HepG2 (cell line): ENCODE measurements around the gene CDK18. TPM values are rescaled to one million over a fixed set of nuclear protein-coding genes. Genes with fewer than 3 reads are reported as not detected.

Source experiments
- ELF3 ChIP-seq: IDR thresholded peaks from 2 replicates; pipeline ENCODE4 v1.6.1; 2016; ENCODE audit warnings: missing genetic modification reagents, missing compliant biosample characterization
- EP300 ChIP-seq, 3 experiments: sonication (generic) in 1 of 3; formaldehyde crosslinking in 1 of 3; IDR thresholded peaks; 2 replicates each; pipeline versions ENCODE4 v1.5.1 to v1.6.1; 2011 to 2020; ENCODE audit warnings: low read depth in 2 of 3, low read length in 2 of 3, borderline replicate concordance in 1 of 3, improper control_type of control experiment in 1 of 3, mild to moderate bottlenecking in 1 of 3, missing genetic modification reagents in 1 of 3, moderate library complexity in 1 of 3
- FOXO1 ChIP-seq: sonication (generic); formaldehyde crosslinking; IDR thresholded peaks from 2 replicates; pipeline ENCODE4 v1.4.0; 2020; ENCODE audit warnings: missing genetic modification reagents
- GABPA ChIP-seq, 2 experiments: IDR thresholded peaks; 2 replicates each; pipeline ENCODE4 v1.6.1; 2011 to 2016; ENCODE audit warnings: low read depth in 2 of 2, low read length in 1 of 2, missing biosample characterization in 1 of 2, missing genetic modification characterization in 1 of 2
- IRF2 ChIP-seq: IDR thresholded peaks from 2 replicates; pipeline ENCODE4 v1.6.1; 2018; ENCODE audit warnings: missing genetic modification reagents, missing compliant biosample characterization
- MED1 ChIP-seq: sonication (generic); formaldehyde crosslinking; IDR thresholded peaks from 2 replicates; pipeline ENCODE4 v1.4.0; 2020; ENCODE audit warnings: missing genetic modification reagents
- NR2C2 ChIP-seq: sonication (generic); formaldehyde crosslinking; IDR thresholded peaks from 2 replicates; pipeline ENCODE4 v1.4.0; 2020; ENCODE audit warnings: missing genetic modification reagents, mild to moderate bottlenecking, moderate library complexity, borderline replicate concordance
- PREB ChIP-seq: sonication (generic); formaldehyde crosslinking; IDR thresholded peaks from 2 replicates; pipeline ENCODE4 v1.4.0; 2020; ENCODE audit warnings: missing genetic modification reagents
- SALL1 ChIP-seq: sonication (generic); formaldehyde crosslinking; IDR thresholded peaks from 2 replicates; pipeline ENCODE4 v1.8.0; 2022; ENCODE audit warnings: mild to moderate bottlenecking, missing genetic modification reagents
- SPEN ChIP-seq: sonication (generic); formaldehyde crosslinking; IDR thresholded peaks from 2 replicates; pipeline ENCODE4 v1.5.1; 2020; ENCODE audit warnings: low read depth, mild to moderate bottlenecking, missing genetic modification reagents
- TAF15 ChIP-seq: fragments of 200-400 bp; formaldehyde crosslinking; IDR thresholded peaks from one replicate; pipeline ENCODE4 v1.6.1; 2018; ENCODE audit warnings: mild to moderate bottlenecking, low read depth, low read length; ENCODE audit not compliant: poor library complexity, severe bottlenecking
- ZEB1 ChIP-seq: IDR thresholded peaks from 2 replicates; pipeline ENCODE4 v1.6.1; 2012; ENCODE audit warnings: mild to moderate bottlenecking, low read depth, inconsistent platforms; ENCODE audit not compliant: insufficient replicate concordance
- ZMAT3 ChIP-seq: sonication (generic); formaldehyde crosslinking; conservative IDR thresholded peaks from 2 replicates; pipeline ENCODE4 v1.7.0; 2021; ENCODE audit warnings: missing genetic modification reagents
- ZNF121 ChIP-seq: sonication (generic); formaldehyde crosslinking; IDR thresholded peaks from 2 replicates; pipeline ENCODE4 v1.5.0; 2020; ENCODE audit warnings: mild to moderate bottlenecking, missing genetic modification reagents
- ZNF143 ChIP-seq: sonication (generic); formaldehyde crosslinking; IDR thresholded peaks from 2 replicates; pipeline ENCODE4 v1.4.0; 2020; ENCODE audit warnings: missing genetic modification reagents
- ZNF292 ChIP-seq: sonication (generic); formaldehyde crosslinking; IDR thresholded peaks from 2 replicates; pipeline ENCODE4 v1.8.1; 2022; ENCODE audit warnings: mild to moderate bottlenecking, low read depth, missing genetic modification reagents, borderline replicate concordance
- ZNF431 ChIP-seq: sonication (generic); formaldehyde crosslinking; IDR thresholded peaks from 2 replicates; pipeline ENCODE4 v1.9.0; 2022; ENCODE audit warnings: missing genetic modification reagents, low read depth, mild to moderate bottlenecking, borderline replicate concordance
- ZNF709 ChIP-seq: sonication (generic); formaldehyde crosslinking; IDR thresholded peaks from 2 replicates; pipeline ENCODE4 v1.5.0; 2020; ENCODE audit warnings: mild to moderate bottlenecking, missing genetic modification reagents
- ZNF720 ChIP-seq: sonication (generic); formaldehyde crosslinking; IDR thresholded peaks from 2 replicates; pipeline ENCODE4 v1.4.0; 2020; ENCODE audit warnings: missing genetic modification reagents
- ZNF747 ChIP-seq: sonication (generic); formaldehyde crosslinking; IDR thresholded peaks from 2 replicates; pipeline ENCODE4 v1.8.1; 2023; ENCODE audit warnings: missing genetic modification reagents, mild to moderate bottlenecking, borderline replicate concordance
- ZSCAN20 ChIP-seq: sonication (generic); formaldehyde crosslinking; IDR thresholded peaks from 2 replicates; pipeline ENCODE4 v1.4.0; 2020; ENCODE audit warnings: missing genetic modification reagents, mild to moderate bottlenecking, borderline replicate concordance
- ZSCAN29 ChIP-seq: sonication (generic); formaldehyde crosslinking; conservative IDR thresholded peaks from 2 replicates; pipeline ENCODE4 v1.4.0; 2020; ENCODE audit warnings: mild to moderate bottlenecking, missing genetic modification reagents
- polyA plus RNA-seq, 8 experiments: library from polyadenylated mRNA; depleted of rRNA in 3 of 8; stranded (reverse) in 7 of 8; unstranded in 1 of 8; fragments of >200 nt; fragmentation: Illumina TruSeq in 4 of 8; extraction: Trizol in 4 of 8; gene quantifications; 2 replicates each; pipeline versions ENCODE4 v1.2.1 to v1.2.3, GENCODE V29; 2011 to 2016; ENCODE audit warnings: low read depth in 4 of 8, missing spikeins in 1 of 8, mixed read lengths in 1 of 8; ENCODE audit not compliant: insufficient read depth in 1 of 8
- total RNA-seq, 5 experiments: library from RNA; depleted of rRNA; stranded (reverse); fragments of >200 nt; fragmentation: Illumina TruSeq; extraction: Trizol; gene quantifications; 2 replicates each; pipeline ENCODE4 v1.2.3, GENCODE V29; 2016; ENCODE audit warnings: low read depth in 1 of 5
- TF ChIP-seq, protein P1 (sequence below): IDR thresholded peaks from 2 replicates; pipeline ENCODE4 v1.4.0; 2020; ENCODE audit warnings: mild to moderate bottlenecking, missing genetic modification reagents

CDK18 gene
- total and polyA plus RNA-seq, 2 of the 13 experiments (the other 11 are each of a cell fraction or from before 2014, with no cell fraction given), result 6.4 to 38.8 TPM

DNA sequence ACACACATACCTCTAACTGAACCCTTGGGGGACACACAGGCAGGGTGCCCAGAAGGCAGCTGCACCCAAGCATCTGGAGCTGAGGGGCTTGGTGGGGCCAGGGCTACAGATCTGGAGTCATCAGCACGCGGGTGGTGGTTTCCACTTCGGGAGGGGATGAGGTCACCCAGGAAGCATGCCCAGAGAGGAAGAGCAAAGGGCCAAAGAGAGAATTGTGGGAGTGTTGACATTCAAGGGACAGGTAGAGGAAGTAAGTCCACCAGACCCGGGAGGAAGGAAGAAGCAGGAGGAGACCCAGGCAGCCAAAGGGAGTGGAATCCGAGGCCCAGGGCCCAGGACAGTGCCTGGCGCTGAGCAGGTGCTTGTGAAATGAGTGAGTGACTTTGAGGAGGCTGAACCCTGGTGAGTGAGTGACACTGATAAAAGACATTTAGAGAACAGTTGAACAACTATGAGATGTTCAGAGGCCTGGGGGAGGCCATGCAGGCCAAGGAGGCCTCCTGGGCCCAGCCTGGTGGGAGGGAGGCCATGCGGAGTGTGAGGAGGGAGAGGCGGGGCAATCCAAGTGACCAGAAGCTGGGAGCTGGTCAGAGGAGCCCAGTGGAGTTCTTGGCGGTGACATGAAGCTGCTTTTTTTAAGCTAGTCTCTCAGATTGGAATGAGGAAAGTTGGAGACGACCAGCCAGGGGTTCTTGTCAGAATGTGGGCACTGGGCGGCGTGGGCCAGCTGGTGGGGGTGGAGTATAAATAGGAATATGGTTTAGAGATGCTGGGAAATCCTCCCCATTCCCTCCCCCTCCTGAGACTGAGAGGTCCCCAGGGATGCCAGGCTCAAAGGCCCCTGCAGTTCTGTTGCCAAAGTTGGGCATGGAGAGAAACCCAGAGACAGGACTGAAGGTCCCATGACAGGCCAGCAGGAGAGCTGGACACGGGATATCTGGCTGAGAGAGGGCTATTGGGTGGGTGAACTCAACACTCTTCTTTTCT, 7.9 kb downstream of the CDK18 start (continued):
- TF ChIP-seq IRF2 (CRISPR knock-in tag) (peak; percentile 58; the same call in 1 of the 2 replicates), ZNF747 (CRISPR knock-in tag) (no peak), PREB (CRISPR knock-in tag) (no peak), SPEN (CRISPR knock-in tag) (peak; percentile 22; the same call in 1 of the 2 replicates), ZNF431 (CRISPR knock-in tag) (no peak), ZNF709 (CRISPR knock-in tag) (0 out of 2 replicates have a peak, but pooled peaks have one; percentile 43), ZSCAN29 (0 out of 2 replicates have a peak, but pooled peaks have one; percentile 47), ZMAT3 (CRISPR knock-in tag) (peak; percentile 49; the same call in 1 of the 2 replicates), ZNF292 (CRISPR knock-in tag) (0 out of 2 replicates have a peak, but pooled peaks have one; percentile 17), ELF3 (CRISPR knock-in tag) (peak; percentile 84), FOXO1 (CRISPR knock-in tag) (peak; percentile 44; the same call in 1 of the 2 replicates), EP300 (IDR thresholded peaks at IDR 0.05; ENCODE audit: low read depth in 2 of 2, low read length in 2 of 2) (0 out of 4 replicates have a peak, but pooled peaks of 1 of the 2 experiments have one; percentile 9), EP300 (CRISPR knock-in tag; IDR thresholded peaks at IDR 0.05; ENCODE audit: borderline replicate concordance) (no peak), NR2C2 (CRISPR knock-in tag) (0 out of 2 replicates have a peak, but pooled peaks have one; percentile 26), ZNF121 (CRISPR knock-in tag) (no peak), ZNF720 (CRISPR knock-in tag) (no peak), GABPA (IDR thresholded peaks at IDR 0.05; ENCODE audit: low read depth, low read length) (no peak), GABPA (CRISPR knock-in tag; IDR thresholded peaks at IDR 0.05; ENCODE audit: low read depth) (peak; percentile 66), ZEB1 (no peak), SALL1 (CRISPR knock-in tag) (peak; percentile 63; the same call in 1 of the 2 replicates), TAF15 (no peak), ZSCAN20 (CRISPR knock-in tag) (no peak), ZNF143 (peak; percentile 83), MED1 (CRISPR knock-in tag) (peak; percentile 66)
- TF ChIP-seq, protein P1, sequence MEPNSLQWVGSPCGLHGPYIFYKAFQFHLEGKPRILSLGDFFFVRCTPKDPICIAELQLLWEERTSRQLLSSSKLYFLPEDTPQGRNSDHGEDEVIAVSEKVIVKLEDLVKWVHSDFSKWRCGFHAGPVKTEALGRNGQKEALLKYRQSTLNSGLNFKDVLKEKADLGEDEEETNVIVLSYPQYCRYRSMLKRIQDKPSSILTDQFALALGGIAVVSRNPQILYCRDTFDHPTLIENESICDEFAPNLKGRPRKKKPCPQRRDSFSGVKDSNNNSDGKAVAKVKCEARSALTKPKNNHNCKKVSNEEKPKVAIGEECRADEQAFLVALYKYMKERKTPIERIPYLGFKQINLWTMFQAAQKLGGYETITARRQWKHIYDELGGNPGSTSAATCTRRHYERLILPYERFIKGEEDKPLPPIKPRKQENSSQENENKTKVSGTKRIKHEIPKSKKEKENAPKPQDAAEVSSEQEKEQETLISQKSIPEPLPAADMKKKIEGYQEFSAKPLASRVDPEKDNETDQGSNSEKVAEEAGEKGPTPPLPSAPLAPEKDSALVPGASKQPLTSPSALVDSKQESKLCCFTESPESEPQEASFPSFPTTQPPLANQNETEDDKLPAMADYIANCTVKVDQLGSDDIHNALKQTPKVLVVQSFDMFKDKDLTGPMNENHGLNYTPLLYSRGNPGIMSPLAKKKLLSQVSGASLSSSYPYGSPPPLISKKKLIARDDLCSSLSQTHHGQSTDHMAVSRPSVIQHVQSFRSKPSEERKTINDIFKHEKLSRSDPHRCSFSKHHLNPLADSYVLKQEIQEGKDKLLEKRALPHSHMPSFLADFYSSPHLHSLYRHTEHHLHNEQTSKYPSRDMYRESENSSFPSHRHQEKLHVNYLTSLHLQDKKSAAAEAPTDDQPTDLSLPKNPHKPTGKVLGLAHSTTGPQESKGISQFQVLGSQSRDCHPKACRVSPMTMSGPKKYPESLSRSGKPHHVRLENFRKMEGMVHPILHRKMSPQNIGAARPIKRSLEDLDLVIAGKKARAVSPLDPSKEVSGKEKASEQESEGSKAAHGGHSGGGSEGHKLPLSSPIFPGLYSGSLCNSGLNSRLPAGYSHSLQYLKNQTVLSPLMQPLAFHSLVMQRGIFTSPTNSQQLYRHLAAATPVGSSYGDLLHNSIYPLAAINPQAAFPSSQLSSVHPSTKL (CRISPR knock-in tag), result peak; percentile 31; the same call in 1 of the 2 replicates
